Activated CD8-positive, alpha-beta memory T cell treated with anti-CD3 and anti-CD28 coated beads, Interleukin-2, amount 10 ng/mL, durations not matched to agents 7 days and 5 days (primary cell): ENCODE measurements around the gene FLRT1. TPM values are rescaled to one million over a fixed set of nuclear protein-coding genes. Genes with fewer than 3 reads are reported as not detected.

ENCODE experiments used
- ATAC-seq: fragments of 150-1000 bp; cut with Tn5 transposase; one replicate; pipeline ENCODE4 v1.10.0; 2021; ENCODE audit warnings: moderate library complexity
- CTCF ChIA-PET: fragments of 350-600 bp; sonication (Branson Sonifier 250); formaldehyde crosslinking; loops from one replicate; lab custom pipeline; 2021; ENCODE audit warnings: antibody characterized with exemption; lab: Charles Lee
- DNase-seq: peaks from one replicate; pipeline ENCODE4 v3.0.0-alpha.2; 2020
- H3K27ac Mint-ChIP-seq: one replicate; pipeline ENCODE4 v1.8.0; 2021; ENCODE audit warnings: mild to moderate bottlenecking, mixed read lengths
- H3K27me3 Mint-ChIP-seq: one replicate; pipeline ENCODE4 v1.8.0; 2021; ENCODE audit warnings: mixed read lengths
- H3K36me3 Mint-ChIP-seq: one replicate; pipeline ENCODE4 v1.8.0; 2021; ENCODE audit warnings: mild to moderate bottlenecking, mixed read lengths
- H3K4me1 Mint-ChIP-seq: one replicate; pipeline ENCODE4 v1.8.0; 2021; ENCODE audit warnings: mixed read lengths
- H3K4me3 Mint-ChIP-seq: one replicate; pipeline ENCODE4 v1.8.0; 2021; ENCODE audit warnings: mild to moderate bottlenecking, moderate library complexity, mixed read lengths
- H3K9me3 Mint-ChIP-seq: one replicate; pipeline ENCODE4 v1.8.0; 2022; ENCODE audit warnings: low read depth, mixed read lengths
- total RNA-seq, 2 experiments: library from RNA; stranded (reverse); gene quantifications; one replicate each; pipeline ENCODE4 v1.2.3, GENCODE V29; 2021

FLRT1 gene
- total RNA-seq, 2 experiments from 2014 or later = not detected

- peaks cover 5% of the 10 kb centered on the region for H3K4me1 Mint-ChIP-seq
- ATAC-seq (no peak), DNase-seq (no peak)
- peaks cover 33% of the 10 kb centered on the region for H3K27me3 Mint-ChIP-seq
- no peak overlapping the region for H3K27ac Mint-ChIP-seq
- no peaks in the 10 kb centered on the region for H3K36me3 Mint-ChIP-seq
- peaks cover 8% of the 10 kb centered on the region for H3K9me3 Mint-ChIP-seq
- no peak overlapping the region for H3K4me3 Mint-ChIP-seq
- CTCF ChIA-PET = interaction anchor here (1.6 kb wide), 1 partner anchor 10 kb away, joined by 4 read pairs; no protein-coding TSS in a partner anchor
These were observed 26.0 kb upstream of the FLRT1 start for GRCh38 chr11:64009710-64010109.

DNA sequence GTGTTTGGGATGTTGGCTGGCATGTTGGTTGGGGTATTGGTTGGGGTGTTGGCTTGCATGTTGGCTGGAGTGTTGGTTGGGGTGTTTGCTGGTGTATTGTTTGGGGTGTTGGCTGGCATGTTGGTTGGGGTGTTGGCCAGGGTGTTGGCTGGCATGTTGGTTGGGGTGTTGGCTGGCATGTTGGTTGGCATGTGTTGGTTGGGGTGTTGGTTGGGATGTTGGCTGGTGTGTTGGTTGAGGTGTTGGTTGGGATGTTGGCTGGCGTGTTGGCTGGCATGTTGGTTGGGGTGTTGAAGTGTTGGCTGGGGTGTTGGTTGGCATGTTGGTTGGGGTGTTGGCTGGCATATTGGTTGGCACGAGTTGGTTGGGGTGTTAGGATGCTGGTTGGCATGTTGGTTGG is 24.9 kb upstream of the FLRT1 start:
- peaks cover 5% of the 10 kb centered on the region for H3K4me1 Mint-ChIP-seq
- ATAC-seq = no peak

DNA sequence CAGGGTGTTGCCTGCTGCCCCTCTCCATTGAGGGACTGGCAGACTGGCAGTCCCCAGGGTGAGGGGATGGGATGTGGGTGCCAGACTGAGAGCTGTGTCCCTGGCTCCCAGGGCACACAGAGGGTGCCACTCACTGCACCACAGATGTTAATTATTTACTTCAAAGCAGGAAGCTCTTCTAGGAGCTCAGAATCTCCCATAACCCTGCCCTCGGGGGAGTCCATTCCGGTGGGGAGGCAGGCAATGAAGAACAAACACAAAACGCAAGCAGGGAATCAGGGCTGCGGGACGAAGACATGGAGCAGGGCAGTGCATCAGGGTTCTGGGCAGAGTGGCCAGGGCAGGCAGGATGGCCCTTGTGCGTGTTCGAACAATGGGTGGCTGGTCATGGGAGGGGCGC is 24.4 kb upstream of the FLRT1 start:
- no peak overlapping the region for H3K27ac Mint-ChIP-seq
- DNase-seq (no peak), ATAC-seq (no peak)
- H3K9me3 Mint-ChIP-seq = peaks cover 8% of the 10 kb centered on the region
- H3K4me3 Mint-ChIP-seq = no peak overlapping the region
- H3K36me3 Mint-ChIP-seq = no peaks in the 10 kb centered on the region
- peaks cover 5% of the 10 kb centered on the region for H3K4me1 Mint-ChIP-seq
- peaks cover 26% of the 10 kb centered on the region for H3K27me3 Mint-ChIP-seq
- CTCF ChIA-PET = no interaction called here

More for the DNA sequence above, 24.9 kb upstream of the FLRT1 start:
- H3K9me3 Mint-ChIP-seq = peaks cover 8% of the 10 kb centered on the region
- no peak for DNase-seq
- no peaks in the 10 kb centered on the region for H3K36me3 Mint-ChIP-seq
- CTCF ChIA-PET = no interaction called here
- H3K4me3 Mint-ChIP-seq = no peak overlapping the region
- no peak overlapping the region for H3K27ac Mint-ChIP-seq
- peaks cover 30% of the 10 kb centered on the region for H3K27me3 Mint-ChIP-seq

DNA sequence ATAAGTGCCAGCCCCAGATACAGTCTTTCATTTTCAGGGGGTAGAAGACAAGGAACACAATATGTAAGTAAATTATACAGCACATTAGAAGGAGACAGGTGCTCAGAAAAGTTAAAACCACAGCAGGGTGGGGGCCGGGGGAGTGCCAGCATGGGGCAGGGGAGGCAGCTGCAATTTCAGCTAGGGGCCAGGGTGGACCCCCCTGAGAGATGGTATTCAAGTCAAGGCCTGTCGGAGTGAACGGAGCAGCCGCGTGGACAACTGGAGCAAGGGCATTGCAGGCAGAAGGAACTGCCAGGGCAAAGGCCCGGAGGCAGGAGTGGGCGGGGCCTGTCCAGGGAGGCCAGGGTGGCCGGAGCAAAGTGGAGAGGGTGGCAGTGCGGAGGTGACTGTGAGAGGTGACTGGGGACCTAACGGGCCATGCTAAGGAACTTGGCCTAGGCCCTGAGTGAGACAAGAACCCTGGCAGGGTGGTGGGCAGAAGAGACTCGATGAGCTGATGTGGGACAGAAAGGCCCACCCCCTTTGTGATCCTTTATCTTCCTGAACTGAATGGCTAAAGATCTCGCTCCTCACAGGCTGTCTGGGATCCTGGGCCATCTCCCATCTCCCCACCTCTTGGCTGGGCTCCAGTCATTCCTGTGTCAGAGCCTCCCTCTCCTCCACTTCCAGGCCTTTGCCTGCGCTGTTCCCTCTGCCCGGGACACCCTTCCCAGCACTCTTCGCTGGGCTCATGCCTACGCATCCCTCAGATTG is 22.4 kb upstream of the FLRT1 start:
- Mint-ChIP-seq H3K4me1 (no peaks in the 10 kb centered on the region), H3K36me3 (no peaks in the 10 kb centered on the region), H3K4me3 (no peak overlapping the region), H3K9me3 (peaks cover 8% of the 10 kb centered on the region), H3K27me3 (peaks cover 6% of the 10 kb centered on the region), H3K27ac (no peak overlapping the region)
- no peak for ATAC-seq
- CTCF ChIA-PET = interaction anchor here (0.9 to 1.1 kb wide), 2 partner anchors 13 to 20 kb away, joined by 3 to 4 read pairs; no protein-coding TSS in a partner anchor
- no peak for DNase-seq

DNA sequence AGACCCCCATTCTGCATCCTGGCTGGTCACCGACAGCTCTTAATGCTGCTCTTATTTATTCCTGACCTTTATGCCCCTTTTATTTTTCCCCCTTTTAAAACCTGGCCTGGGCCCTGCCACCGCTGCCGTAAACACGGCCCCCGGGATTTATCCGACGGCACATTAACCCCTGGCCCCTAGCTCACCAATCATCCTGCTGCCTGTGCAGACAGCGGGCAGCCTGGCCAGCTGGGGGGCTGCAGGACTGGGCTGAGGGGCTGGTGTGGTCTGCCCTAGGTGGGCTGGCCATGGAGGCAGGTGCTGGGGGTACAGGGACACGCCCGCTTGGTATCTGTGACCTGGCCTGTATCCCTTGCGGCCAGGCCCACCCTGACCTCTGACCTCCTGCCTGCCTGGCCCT is 21.4 kb upstream of the FLRT1 start:
- CTCF ChIA-PET = interaction anchor here (0.9 to 1.1 kb wide), 2 partner anchors 14 to 19 kb away, joined by 3 to 4 read pairs; no protein-coding TSS in a partner anchor
- ATAC-seq (no peak), DNase-seq (no peak)
- no peaks in the 10 kb centered on the region for H3K4me1 Mint-ChIP-seq
- H3K9me3 Mint-ChIP-seq = peaks cover 8% of the 10 kb centered on the region
- H3K4me3 Mint-ChIP-seq = no peak overlapping the region
- no peak overlapping the region for H3K27ac Mint-ChIP-seq
- no peaks in the 10 kb centered on the region for H3K36me3 Mint-ChIP-seq
- no peaks in the 10 kb centered on the region for H3K27me3 Mint-ChIP-seq

- H3K4me3 Mint-ChIP-seq = no peak overlapping the region
- no peak for DNase-seq
- H3K36me3 Mint-ChIP-seq = no peaks in the 10 kb centered on the region
- peaks cover 3% of the 10 kb centered on the region for H3K9me3 Mint-ChIP-seq
- no peaks in the 10 kb centered on the region for H3K27me3 Mint-ChIP-seq
- no peaks in the 10 kb centered on the region for H3K4me1 Mint-ChIP-seq
- CTCF ChIA-PET = interaction anchor here (2.4 kb wide), 1 partner anchor 15 kb away, joined by 9 read pairs; no protein-coding TSS in a partner anchor
- H3K27ac Mint-ChIP-seq = no peak overlapping the region
- no peak for ATAC-seq
These were observed 20.2 kb upstream of the FLRT1 start for GRCh38 chr11:64015510-64015909.

DNA sequence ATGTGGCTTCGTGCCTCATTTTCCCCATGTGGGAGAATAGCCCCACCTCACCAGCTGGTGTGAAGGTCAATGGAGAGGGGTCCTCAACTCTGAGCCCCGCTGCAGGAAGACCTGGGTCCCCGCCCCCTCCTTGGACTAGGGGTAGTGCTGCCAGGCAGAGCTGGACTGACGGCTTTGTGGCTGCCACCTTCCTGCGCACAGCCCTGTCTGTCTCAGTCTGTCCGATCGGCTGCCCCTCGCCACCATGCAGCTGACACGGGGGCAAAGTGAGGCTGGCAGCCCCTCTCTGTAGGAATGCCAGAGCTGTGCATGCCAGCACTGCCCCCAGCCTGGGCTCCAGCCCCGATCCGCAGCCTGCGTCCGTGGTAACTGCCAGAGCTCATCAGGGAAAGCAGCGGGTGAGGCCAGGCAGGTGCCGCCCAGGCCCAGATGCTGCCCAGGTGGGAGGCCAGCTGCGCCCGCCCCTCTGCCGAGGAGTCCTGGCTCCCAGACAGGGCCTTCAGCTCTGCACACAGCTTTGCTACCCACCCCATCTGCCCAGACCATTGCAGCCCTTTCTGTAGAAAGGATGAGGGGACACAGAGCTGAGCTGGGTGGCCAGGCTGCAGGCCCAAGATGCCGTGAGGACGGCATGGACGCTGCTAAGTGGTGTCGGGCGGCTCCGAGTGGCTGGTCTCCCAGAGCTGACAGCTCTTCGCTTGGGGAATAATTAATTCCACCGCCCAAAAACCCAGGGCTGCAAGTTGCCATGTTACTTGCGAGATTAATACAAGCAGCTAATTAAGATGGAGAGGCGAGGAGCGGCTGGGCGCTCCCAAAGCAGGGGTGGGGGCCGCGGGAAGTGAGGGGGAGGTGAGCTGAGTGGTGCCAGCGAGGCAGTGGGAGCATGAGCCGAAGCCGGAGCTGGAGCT is 19.5 kb upstream of the FLRT1 start:
- Mint-ChIP-seq H3K36me3 (no peaks in the 10 kb centered on the region), H3K9me3 (no peaks in the 10 kb centered on the region), H3K4me1 (no peaks in the 10 kb centered on the region), H3K27me3 (no peaks in the 10 kb centered on the region), H3K4me3 (no peak overlapping the region), H3K27ac (no peak overlapping the region)
- CTCF ChIA-PET = interaction anchor here (0.9 to 2.4 kb wide), 2 partner anchors 16 to 129 kb away, joined by 3 to 9 read pairs; no protein-coding TSS in a partner anchor
- ATAC-seq (no peak), DNase-seq (no peak)

DNA sequence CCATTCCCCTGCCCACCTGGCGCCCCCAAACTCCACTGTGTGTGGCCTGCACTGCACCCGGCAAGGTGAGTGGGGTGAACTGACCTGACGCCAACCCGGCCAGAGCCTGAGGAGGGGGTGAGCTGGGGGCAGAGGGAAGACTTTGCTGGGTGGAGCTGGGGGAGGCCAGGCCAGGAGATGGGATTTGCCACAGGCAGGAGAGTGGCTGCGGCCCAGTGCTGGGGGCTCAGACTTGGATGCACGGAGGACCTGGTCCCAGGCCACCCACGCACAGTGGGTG is 17.8 kb upstream of the FLRT1 start:
- H3K36me3 Mint-ChIP-seq = no peaks in the 10 kb centered on the region
- H3K4me1 Mint-ChIP-seq = no peaks in the 10 kb centered on the region
- CTCF ChIA-PET = interaction anchor here (1.0 to 1.1 kb wide), 2 partner anchors 18 to 130 kb away, joined by 3 read pairs; no protein-coding TSS in a partner anchor
- no peak overlapping the region for H3K4me3 Mint-ChIP-seq
- no peak overlapping the region for H3K27ac Mint-ChIP-seq
- no peak for DNase-seq
- no peaks in the 10 kb centered on the region for H3K27me3 Mint-ChIP-seq
- H3K9me3 Mint-ChIP-seq = no peaks in the 10 kb centered on the region
- ATAC-seq = no peak

- DNase-seq (no peak), ATAC-seq (no peak)
- H3K4me3 Mint-ChIP-seq = no peak overlapping the region
- no peak overlapping the region for H3K27ac Mint-ChIP-seq
- CTCF ChIA-PET = interaction anchor here (1.0 kb wide), 1 partner anchor 129 kb away, joined by 3 read pairs; no protein-coding TSS in a partner anchor
- H3K9me3 Mint-ChIP-seq = no peaks in the 10 kb centered on the region
- no peaks in the 10 kb centered on the region for H3K36me3 Mint-ChIP-seq
- no peaks in the 10 kb centered on the region for H3K27me3 Mint-ChIP-seq
- H3K4me1 Mint-ChIP-seq = no peaks in the 10 kb centered on the region
These were observed 17.4 kb upstream of the FLRT1 start for GRCh38 chr11:64018310-64018709.

DNA sequence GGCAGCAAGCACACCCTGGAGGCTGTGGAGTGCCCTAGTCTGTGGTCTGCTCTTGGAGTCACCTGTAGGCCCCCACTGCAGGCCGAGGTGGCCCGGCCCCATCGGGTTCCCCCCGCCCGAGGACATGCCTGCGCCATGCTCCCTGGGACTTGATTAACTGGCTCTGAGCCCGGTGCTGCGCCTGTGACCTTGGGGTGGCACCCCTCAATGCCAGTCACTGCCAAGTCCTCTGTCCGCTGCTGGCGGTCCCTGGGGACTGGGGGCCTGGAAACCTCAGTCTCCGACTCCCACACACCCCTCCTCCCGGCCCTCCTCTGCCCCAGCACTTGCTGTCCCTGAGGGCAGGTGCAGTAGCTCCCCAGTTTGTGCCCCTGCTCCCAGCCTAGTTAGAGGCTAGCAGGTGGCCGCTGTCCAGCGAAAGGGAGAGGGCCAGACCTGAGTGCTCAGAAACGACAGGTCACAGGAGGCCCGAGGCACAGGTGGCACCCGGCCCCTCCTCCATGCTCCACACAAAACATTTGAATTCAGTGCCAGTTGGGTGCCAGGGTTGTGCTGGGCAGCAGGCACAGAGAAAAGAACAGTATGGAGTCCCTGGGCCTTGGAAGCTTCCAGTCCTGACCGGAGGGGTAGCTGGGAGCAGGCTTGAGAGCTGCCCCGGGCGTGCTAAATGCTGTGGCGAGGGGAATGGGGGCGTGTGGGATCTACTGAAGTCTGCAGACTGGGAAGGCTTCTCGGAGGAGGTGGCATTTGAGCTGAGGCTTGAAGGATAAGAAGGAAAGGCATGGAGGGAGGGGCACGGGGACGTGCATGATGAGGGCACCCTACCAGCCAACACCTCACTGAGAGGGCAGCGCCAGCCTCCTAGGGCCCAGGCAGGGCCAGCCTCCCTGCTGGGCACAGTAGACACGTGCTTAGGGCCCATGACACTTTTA is 16.4 kb upstream of the FLRT1 start:
- CTCF ChIA-PET = interaction anchor here (0.7 kb wide), 1 partner anchor 19 kb away, joined by 3 read pairs; no protein-coding TSS in a partner anchor
- Mint-ChIP-seq H3K4me3 (no peak overlapping the region), H3K36me3 (no peaks in the 10 kb centered on the region)

GRCh38 chr11:64020976-64021756 is 14.6 kb upstream of the FLRT1 start:
- ATAC-seq (no peak), DNase-seq (no peak)
- no peaks in the 10 kb centered on the region for H3K27me3 Mint-ChIP-seq
- CTCF ChIA-PET = no interaction called here
- no peaks in the 10 kb centered on the region for H3K9me3 Mint-ChIP-seq
- no peak overlapping the region for H3K27ac Mint-ChIP-seq
- H3K4me3 Mint-ChIP-seq = no peak overlapping the region
- no peaks in the 10 kb centered on the region for H3K36me3 Mint-ChIP-seq
- H3K4me1 Mint-ChIP-seq = no peaks in the 10 kb centered on the region

More for the DNA sequence above, 16.4 kb upstream of the FLRT1 start:
- Mint-ChIP-seq H3K4me1 (no peaks in the 10 kb centered on the region), H3K27ac (no peak overlapping the region), H3K9me3 (no peaks in the 10 kb centered on the region), H3K27me3 (no peaks in the 10 kb centered on the region)
- DNase-seq (no peak), ATAC-seq (no peak)

GRCh38 chr11:64021757-64022093 is 14.0 kb upstream of the FLRT1 start:
- DNase-seq = no peak
- no peaks in the 10 kb centered on the region for H3K36me3 Mint-ChIP-seq
- CTCF ChIA-PET = no interaction called here
- ATAC-seq = no peak
- no peak overlapping the region for H3K4me3 Mint-ChIP-seq
- H3K27ac Mint-ChIP-seq = no peak overlapping the region
- H3K9me3 Mint-ChIP-seq = no peaks in the 10 kb centered on the region
- no peaks in the 10 kb centered on the region for H3K27me3 Mint-ChIP-seq
- no peaks in the 10 kb centered on the region for H3K4me1 Mint-ChIP-seq
